Esophagus squamous epithelium (tissue), 5 donors: ENCODE results near the gene SCAPER. TPM values are rescaled to one million over a fixed set of nuclear protein-coding genes. Genes with fewer than 3 reads are reported as not detected.

ENCODE experiments used
- DNase-seq: peaks from one replicate; lab custom pipeline; 2025; lab: John Stamatoyannopoulos, UW
- H3K27ac ChIP-seq, 4 donors: fragments of 200-600 bp; sonication (generic); one replicate each; pipeline ENCODE4 v1.5.1; 2016 to 2019; ENCODE audit warnings: mild to moderate bottlenecking in 1 of 4
- H3K27me3 ChIP-seq, 4 donors: fragments of 200-600 bp; sonication (generic); 1 replicate in 3 of 4; 2 replicates in 1 of 4; pipeline versions ENCODE4 v1.5.1 to v1.6.0; 2017 to 2021; ENCODE audit warnings: antibody characterized with exemption in 1 of 4
- H3K36me3 ChIP-seq, 3 donors: fragments of 200-600 bp; sonication (generic); one replicate each; pipeline ENCODE4 v1.5.1; 2016 to 2019
- H3K4me1 ChIP-seq, 3 donors: fragments of 200-600 bp; sonication (generic); one replicate each; pipeline ENCODE4 v1.5.1; 2017 to 2019
- H3K4me3 ChIP-seq, 4 donors: fragments of 200-600 bp; sonication (generic); 1 replicate in 3 of 4; 2 replicates in 1 of 4; pipeline ENCODE4 v1.5.1; 2016 to 2019; ENCODE audit warnings: mild to moderate bottlenecking in 2 of 4, moderate library complexity in 1 of 4
- H3K9me3 ChIP-seq, 3 donors: fragments of 200-600 bp; sonication (generic); one replicate each; pipeline ENCODE4 v1.5.1; 2016 to 2019
- POLR2A ChIP-seq, 4 donors: fragments of 450-650 bp; IDR thresholded peaks; one replicate each; pipeline ENCODE4 v1.6.1; 2017; ENCODE audit warnings: antibody characterized with exemption in 4 of 4, mild to moderate bottlenecking in 4 of 4, moderate library complexity in 3 of 4
- WGBS, 2 donors: methylation state at CpG; one replicate each; pipeline ENCODE4 v1.1.5; 2018; 5-methylcytosine and 5-hydroxymethylcytosine counted together
- intact Hi-C: fragments of 100-400 bp; cut with DNase I; formaldehyde crosslinking; loops from one replicate; pipeline ENCODE4 v1.15.0; 2022
- total RNA-seq, 4 donors: library from RNA; depleted of rRNA; stranded (reverse); fragments of >200 nt; gene quantifications; one replicate each; pipeline ENCODE4 v1.1.0, GENCODE V29; 2016
- TF ChIP-seq, protein P1 (sequence below), 6 experiments: fragments of 450-650 bp in 4 of 6; fragments of 200-600 bp in 2 of 6; sonication (generic) in 2 of 6; IDR thresholded peaks; one replicate each; pipeline ENCODE4 v1.5.1; 2016 to 2019; ENCODE audit warnings: antibody characterized with exemption in 6 of 6, mild to moderate bottlenecking in 4 of 6, moderate library complexity in 4 of 6
- donor health status: DM: yes; HTN: yes; CAD: no.

Gene SCAPER
- total RNA-seq, 4 donors from 2014 or later, result 18.3 to 30.1 (median 25.3) TPM

- Histone ChIP-seq H3K4me3 (peak overlapping the region in 3 of 4 donors; percentile 38 to 66 (median 43)), H3K4me1 (peaks cover 52 to 82% (median 52%) of the 10 kb centered on the region in 3 donors), H3K9me3 (no peaks in the 10 kb centered on the region), H3K36me3 (no peaks in the 10 kb centered on the region), H3K27me3 (peaks cover 33 to 100% (median 59%) of the 10 kb centered on the region in 4 donors), H3K27ac (no peak overlapping the region)
- TF ChIP-seq, protein P1, sequence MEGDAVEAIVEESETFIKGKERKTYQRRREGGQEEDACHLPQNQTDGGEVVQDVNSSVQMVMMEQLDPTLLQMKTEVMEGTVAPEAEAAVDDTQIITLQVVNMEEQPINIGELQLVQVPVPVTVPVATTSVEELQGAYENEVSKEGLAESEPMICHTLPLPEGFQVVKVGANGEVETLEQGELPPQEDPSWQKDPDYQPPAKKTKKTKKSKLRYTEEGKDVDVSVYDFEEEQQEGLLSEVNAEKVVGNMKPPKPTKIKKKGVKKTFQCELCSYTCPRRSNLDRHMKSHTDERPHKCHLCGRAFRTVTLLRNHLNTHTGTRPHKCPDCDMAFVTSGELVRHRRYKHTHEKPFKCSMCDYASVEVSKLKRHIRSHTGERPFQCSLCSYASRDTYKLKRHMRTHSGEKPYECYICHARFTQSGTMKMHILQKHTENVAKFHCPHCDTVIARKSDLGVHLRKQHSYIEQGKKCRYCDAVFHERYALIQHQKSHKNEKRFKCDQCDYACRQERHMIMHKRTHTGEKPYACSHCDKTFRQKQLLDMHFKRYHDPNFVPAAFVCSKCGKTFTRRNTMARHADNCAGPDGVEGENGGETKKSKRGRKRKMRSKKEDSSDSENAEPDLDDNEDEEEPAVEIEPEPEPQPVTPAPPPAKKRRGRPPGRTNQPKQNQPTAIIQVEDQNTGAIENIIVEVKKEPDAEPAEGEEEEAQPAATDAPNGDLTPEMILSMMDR (IDR thresholded peaks at IDR 0.05), result no peak
- no peak for TF ChIP-seq POLR2A (IDR thresholded peaks at IDR 0.05)
- intact Hi-C loops, result no loop called here
- DNase-seq, result no peak
- 7% methylated on average over 16 of the region's 35 CpGs; no CpG with 5 or more reads in 1 of the 2 donors for WGBS, 2 donors
These were observed 564.3 kb downstream of the SCAPER start for GRCh38 chr15:76340803-76341365.

GRCh38 chr15:76340198-76340802 is 564.8 kb downstream of the SCAPER start:
- DNase-seq, result no peak
- Histone ChIP-seq H3K9me3 (no peaks in the 10 kb centered on the region), H3K27me3 (peaks cover 33 to 100% (median 62%) of the 10 kb centered on the region in 4 donors), H3K4me3 (peak overlapping the region; percentile 10 to 66 (median 40)), H3K27ac (peak overlapping the region in 2 of 4 donors; percentile 1 to 19), H3K4me1 (peaks cover 48 to 82% (median 54%) of the 10 kb centered on the region in 3 donors), H3K36me3 (no peaks in the 10 kb centered on the region)
- no peak for TF ChIP-seq POLR2A (IDR thresholded peaks at IDR 0.05)
- TF ChIP-seq, protein P1 (IDR thresholded peaks at IDR 0.05), result no peak
- intact Hi-C loops, result no loop called here
- 0 to 12% methylated on average over 18 to 30 of the region's 53 CpGs for WGBS, 2 donors

DNA sequence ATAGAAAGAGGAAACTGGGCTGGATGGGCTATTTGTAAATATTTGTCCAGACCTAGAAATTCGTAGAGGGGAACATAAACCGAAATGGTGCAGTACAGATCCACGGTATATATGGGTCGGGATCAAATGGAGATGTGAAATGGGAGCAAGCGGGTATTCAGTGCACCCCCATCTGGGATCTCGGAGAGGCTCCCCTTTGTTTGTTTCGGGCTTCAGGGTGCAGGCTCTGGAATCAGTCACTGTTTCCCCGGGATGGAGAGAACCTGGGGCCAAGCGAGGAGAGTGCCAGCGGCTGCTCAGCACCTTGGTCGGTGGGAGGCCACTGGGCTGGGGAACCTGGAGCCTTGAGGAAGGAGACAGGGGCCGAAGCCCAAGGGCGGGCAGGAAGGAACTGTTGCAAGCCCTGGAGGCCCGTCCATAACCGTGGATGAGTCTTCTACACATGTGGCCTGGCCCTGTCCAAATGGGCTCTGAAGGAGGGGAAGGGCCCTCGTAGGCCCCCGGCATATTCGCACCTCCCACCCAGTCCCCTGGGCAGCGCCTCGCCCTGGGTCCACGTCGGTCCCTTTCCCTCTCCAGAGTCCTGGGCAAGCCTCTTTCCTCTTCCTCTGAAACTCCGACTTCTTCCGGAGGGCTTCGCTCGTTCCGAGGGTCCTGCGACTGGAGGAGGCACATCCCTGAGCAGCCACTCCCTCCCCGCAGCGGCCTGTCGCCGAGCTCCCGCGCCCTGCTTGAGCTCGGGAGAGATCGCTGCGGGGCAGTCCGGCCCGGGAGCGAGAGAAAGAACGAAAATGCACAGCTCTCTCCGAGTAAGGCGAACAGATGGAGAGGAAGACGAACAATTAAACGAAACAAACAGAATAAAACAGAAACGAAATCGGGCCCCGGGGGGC is 565.6 kb downstream of the SCAPER start:
- Histone ChIP-seq H3K27ac (peak overlapping the region in 2 of 4 donors; percentile 1 to 65), H3K9me3 (no peaks in the 10 kb centered on the region), H3K36me3 (no peaks in the 10 kb centered on the region), H3K4me1 (peaks cover 50 to 85% (median 57%) of the 10 kb centered on the region in 3 donors), H3K27me3 (peaks cover 33 to 100% (median 60%) of the 10 kb centered on the region in 4 donors), H3K4me3 (peak overlapping the region; percentile 10 to 66 (median 40))
- TF ChIP-seq, protein P1 (IDR thresholded peaks at IDR 0.05), result no peak
- no peak for TF ChIP-seq POLR2A (IDR thresholded peaks at IDR 0.05)
- WGBS, 2 donors, result 35 to 43% methylated on average over 16 to 24 of the region's 48 CpGs
- no peak for DNase-seq
- intact Hi-C loops, result no loop called here

DNA sequence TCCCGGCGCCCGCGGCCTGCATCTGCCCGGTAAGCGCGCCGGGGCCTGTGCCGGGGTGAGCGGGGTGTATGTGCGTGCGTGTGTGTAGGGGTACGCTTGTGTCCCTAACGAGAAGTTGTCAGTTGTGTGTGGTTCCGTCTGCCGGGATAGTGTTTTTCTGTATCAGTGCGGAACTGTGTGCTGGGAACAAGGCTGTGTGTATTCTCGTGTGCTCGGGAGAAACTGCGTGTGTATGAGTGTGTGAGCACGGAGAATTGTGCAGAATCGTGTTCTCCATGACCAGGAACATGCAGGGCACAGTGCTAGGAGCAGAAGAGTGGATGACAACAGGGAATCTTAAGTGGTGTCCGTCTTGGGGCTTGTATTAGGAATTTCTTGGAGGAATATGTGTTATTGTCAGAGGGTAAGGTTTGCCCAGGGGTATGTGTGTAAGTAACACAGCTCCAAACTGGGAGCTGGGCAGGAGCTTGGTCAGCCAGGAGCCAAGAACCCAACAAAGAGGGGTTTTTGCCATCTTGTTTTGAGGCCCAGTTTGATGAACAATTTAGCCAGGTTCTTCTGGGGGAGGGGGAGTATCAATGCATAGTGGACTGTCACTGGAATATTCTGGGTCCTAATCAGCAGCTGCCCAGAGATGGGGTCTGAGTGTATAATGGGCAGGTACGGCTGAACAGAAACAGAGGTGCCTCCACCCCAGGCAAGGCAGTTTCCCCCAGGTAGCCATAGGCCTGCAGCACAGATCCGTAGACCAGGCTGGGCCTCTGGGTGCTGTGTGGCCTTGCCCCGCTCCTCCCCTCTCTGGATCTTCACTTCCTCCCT is 566.4 kb downstream of the SCAPER start:
- intact Hi-C loops, result no loop called here
- Histone ChIP-seq H3K36me3 (no peaks in the 10 kb centered on the region), H3K4me3 (peak overlapping the region in 3 of 4 donors; percentile 39 to 66 (median 43)), H3K9me3 (no peaks in the 10 kb centered on the region), H3K27me3 (peaks cover 31 to 100% (median 55%) of the 10 kb centered on the region in 4 donors), H3K27ac (peak overlapping the region in 2 of 4 donors; percentile 65 to 75), H3K4me1 (peaks cover 50 to 85% (median 57%) of the 10 kb centered on the region in 3 donors)
- no peak for DNase-seq
- 47 to 74% methylated on average over 3 to 8 of the region's 26 CpGs for WGBS, 2 donors
- TF ChIP-seq, protein P1 (IDR thresholded peaks at IDR 0.05), result no peak
- TF ChIP-seq POLR2A (IDR thresholded peaks at IDR 0.05), result no peak
